ENCODE measurements around the gene FAM120AOS.

Gene FAM120AOS

DNA sequence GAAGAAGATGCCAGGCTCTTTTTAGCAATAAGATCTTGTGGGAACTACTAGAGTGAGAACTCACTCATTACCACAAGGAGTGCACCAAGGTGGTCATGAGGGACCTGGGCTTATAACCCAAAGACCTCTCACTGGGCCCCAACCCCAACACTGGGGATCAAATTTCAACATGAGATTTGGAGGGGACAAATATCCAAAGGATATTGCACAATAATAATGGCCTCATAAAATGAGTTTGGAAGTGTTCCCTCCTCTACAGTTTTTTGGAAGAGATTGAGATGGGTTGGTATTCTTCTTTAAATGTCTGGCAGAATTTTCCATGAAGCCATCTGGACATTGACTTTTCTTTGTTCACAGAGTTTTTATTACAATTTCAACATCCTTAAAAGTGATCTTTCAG lies 39.9 kb downstream of the FAM120AOS start:
- no peaks in the 10 kb centered on the region for H3K9me3 ChIP-seq (ENCODE audit: insufficient read depth, low read length)
- H3K79me2 ChIP-seq (ENCODE audit: low read length) = no peaks in the 10 kb centered on the region
- H3K27ac ChIP-seq (ENCODE audit: low read length) = no peak overlapping the region
- TF ChIP-seq, protein P1, sequence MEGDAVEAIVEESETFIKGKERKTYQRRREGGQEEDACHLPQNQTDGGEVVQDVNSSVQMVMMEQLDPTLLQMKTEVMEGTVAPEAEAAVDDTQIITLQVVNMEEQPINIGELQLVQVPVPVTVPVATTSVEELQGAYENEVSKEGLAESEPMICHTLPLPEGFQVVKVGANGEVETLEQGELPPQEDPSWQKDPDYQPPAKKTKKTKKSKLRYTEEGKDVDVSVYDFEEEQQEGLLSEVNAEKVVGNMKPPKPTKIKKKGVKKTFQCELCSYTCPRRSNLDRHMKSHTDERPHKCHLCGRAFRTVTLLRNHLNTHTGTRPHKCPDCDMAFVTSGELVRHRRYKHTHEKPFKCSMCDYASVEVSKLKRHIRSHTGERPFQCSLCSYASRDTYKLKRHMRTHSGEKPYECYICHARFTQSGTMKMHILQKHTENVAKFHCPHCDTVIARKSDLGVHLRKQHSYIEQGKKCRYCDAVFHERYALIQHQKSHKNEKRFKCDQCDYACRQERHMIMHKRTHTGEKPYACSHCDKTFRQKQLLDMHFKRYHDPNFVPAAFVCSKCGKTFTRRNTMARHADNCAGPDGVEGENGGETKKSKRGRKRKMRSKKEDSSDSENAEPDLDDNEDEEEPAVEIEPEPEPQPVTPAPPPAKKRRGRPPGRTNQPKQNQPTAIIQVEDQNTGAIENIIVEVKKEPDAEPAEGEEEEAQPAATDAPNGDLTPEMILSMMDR (IDR thresholded peaks at IDR 0.05; ENCODE audit: low read depth, low read length) = no peak
- no peak for TF ChIP-seq EZH2phosphoT487 (IDR thresholded peaks at IDR 0.05; ENCODE audit: low read depth)
- no peaks in the 10 kb centered on the region for H3K27me3 ChIP-seq (ENCODE audit: low read depth, low read length)
- no peaks in the 10 kb centered on the region for H3K4me1 ChIP-seq (ENCODE audit: low read length)
- no peaks in the 10 kb centered on the region for H3K36me3 ChIP-seq (replicated peaks; ENCODE audit: low read depth, low read length)
- no peaks in the 10 kb centered on the region for H4K20me1 ChIP-seq (ENCODE audit: insufficient read depth, low read length)
- H3K4me3 ChIP-seq (ENCODE audit: low read length) = no peak overlapping the region
- H3K4me2 ChIP-seq (ENCODE audit: low read length) = no peak overlapping the region
- H2AFZ ChIP-seq (ENCODE audit: low read depth, low read length) = no peak overlapping the region
- no peak overlapping the region for H3K9ac ChIP-seq (ENCODE audit: low read length)

DNA sequence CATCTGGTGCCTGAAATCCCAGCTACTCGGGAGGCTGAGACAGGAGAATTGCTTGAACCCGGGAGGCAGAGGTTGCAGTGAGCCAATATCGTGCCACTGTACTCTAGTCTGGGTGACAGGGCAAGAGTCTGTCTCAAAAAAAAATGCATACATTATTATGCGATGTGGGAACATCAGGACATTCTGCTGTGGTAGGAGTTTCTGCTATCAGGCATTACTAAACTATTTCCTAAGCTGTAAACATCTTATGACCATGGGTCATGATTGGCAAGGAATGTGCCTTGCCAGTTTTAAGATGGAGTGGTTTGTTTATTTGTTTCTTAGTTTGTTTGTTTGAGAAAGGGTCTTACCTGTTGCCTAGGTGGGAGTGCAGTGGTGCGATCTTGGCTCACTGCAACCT lies 47.0 kb downstream of the FAM120AOS start:
- no peak overlapping the region for H3K9ac ChIP-seq (ENCODE audit: low read length)
- H3K9me3 ChIP-seq (ENCODE audit: insufficient read depth, low read length) = no peaks in the 10 kb centered on the region
- H3K79me2 ChIP-seq (ENCODE audit: low read length) = no peaks in the 10 kb centered on the region
- no peak overlapping the region for H3K27ac ChIP-seq (ENCODE audit: low read length)
- TF ChIP-seq, protein P1 (IDR thresholded peaks at IDR 0.05; ENCODE audit: low read depth, low read length) = no peak
- TF ChIP-seq EZH2phosphoT487 (IDR thresholded peaks at IDR 0.05; ENCODE audit: low read depth) = no peak
- H3K36me3 ChIP-seq (replicated peaks; ENCODE audit: low read depth, low read length) = no peaks in the 10 kb centered on the region
- H4K20me1 ChIP-seq (ENCODE audit: insufficient read depth, low read length) = no peaks in the 10 kb centered on the region
- no peak overlapping the region for H3K4me3 ChIP-seq (ENCODE audit: low read length)
- H2AFZ ChIP-seq (ENCODE audit: low read depth, low read length) = no peak overlapping the region
- H3K4me2 ChIP-seq (ENCODE audit: low read length) = no peak overlapping the region
- peaks cover 3% of the 10 kb centered on the region; the same call in 1 of the 2 replicates for H3K27me3 ChIP-seq (ENCODE audit: low read depth, low read length)
- no peaks in the 10 kb centered on the region for H3K4me1 ChIP-seq (ENCODE audit: low read length)

DNA sequence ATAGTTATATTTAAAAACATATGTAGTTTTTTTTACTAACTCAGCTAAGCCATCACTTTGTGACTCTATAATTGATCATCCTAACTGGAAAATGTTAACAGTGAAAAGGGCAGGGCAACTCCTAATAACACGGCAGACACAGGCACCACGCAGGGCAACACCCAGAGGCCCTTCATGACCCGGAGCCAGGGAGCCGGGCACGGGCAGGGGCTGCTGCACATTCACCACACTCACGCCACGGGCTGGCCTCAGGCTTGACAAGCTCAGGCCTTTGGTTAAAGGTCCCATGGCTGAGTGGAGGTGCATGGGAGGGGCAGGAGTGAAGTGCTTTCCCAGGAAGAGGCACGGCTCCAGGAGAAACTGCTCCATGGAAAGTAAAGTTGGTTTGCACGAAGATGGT lies 54.9 kb downstream of the FAM120AOS start:
- H3K4me3 ChIP-seq (ENCODE audit: low read length) = no peak overlapping the region
- H3K27me3 ChIP-seq (ENCODE audit: low read depth, low read length) = no peaks in the 10 kb centered on the region
- H4K20me1 ChIP-seq (ENCODE audit: insufficient read depth, low read length) = no peaks in the 10 kb centered on the region
- no peaks in the 10 kb centered on the region for H3K79me2 ChIP-seq (ENCODE audit: low read length)
- no peaks in the 10 kb centered on the region for H3K4me1 ChIP-seq (ENCODE audit: low read length)
- no peaks in the 10 kb centered on the region for H3K36me3 ChIP-seq (replicated peaks; ENCODE audit: low read depth, low read length)
- H3K9ac ChIP-seq (ENCODE audit: low read length) = no peak overlapping the region
- TF ChIP-seq, protein P1 (IDR thresholded peaks at IDR 0.05; ENCODE audit: low read depth, low read length) = no peak
- no peak for TF ChIP-seq EZH2phosphoT487 (IDR thresholded peaks at IDR 0.05; ENCODE audit: low read depth)
- H3K4me2 ChIP-seq (ENCODE audit: low read length) = no peak overlapping the region
- no peaks in the 10 kb centered on the region for H3K9me3 ChIP-seq (ENCODE audit: insufficient read depth, low read length)
- no peak overlapping the region for H2AFZ ChIP-seq (ENCODE audit: low read depth, low read length)
- H3K27ac ChIP-seq (ENCODE audit: low read length) = no peak overlapping the region

DNA sequence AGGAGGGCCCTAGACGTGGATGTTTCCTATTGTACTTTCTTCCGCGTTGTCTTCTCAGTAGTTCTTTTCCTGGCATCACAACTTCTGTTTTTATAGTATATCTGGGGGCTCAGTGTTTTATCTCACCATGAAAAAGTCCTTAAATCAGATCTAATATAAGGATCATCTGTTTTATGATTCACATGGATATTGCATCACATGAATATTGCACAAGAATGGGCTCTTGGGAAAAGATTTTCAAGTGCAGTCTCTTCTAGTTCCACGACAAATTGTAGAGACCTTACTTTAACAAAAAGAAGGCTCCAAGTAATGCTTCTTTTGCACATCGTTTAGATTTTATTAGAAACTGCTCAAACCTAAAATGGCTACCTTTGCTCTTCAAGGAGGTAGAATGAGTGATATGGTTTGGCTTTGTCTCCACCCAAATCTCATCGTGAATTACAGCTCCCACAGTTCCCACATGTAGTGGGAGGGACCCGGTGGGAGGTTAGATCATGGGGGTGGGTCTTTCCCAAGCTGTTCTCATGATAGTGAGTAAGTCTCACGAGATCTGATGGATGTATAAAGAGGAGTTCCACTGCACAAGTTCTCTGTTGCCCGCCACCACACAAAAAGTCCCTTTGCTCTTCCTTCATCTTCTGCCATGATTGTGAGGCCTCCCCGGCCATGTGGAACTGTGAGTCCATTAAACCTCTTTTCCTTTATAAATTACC lies 55.6 kb downstream of the FAM120AOS start:
- Histone ChIP-seq H3K79me2 (ENCODE audit: low read length) (no peaks in the 10 kb centered on the region), H4K20me1 (ENCODE audit: insufficient read depth, low read length) (no peaks in the 10 kb centered on the region), H3K36me3 (replicated peaks; ENCODE audit: low read depth, low read length) (no peaks in the 10 kb centered on the region), H2AFZ (ENCODE audit: low read depth, low read length) (no peak overlapping the region), H3K9me3 (ENCODE audit: insufficient read depth, low read length) (no peaks in the 10 kb centered on the region), H3K4me3 (ENCODE audit: low read length) (no peak overlapping the region), H3K9ac (ENCODE audit: low read length) (no peak overlapping the region), H3K4me2 (ENCODE audit: low read length) (no peak overlapping the region), H3K4me1 (ENCODE audit: low read length) (no peaks in the 10 kb centered on the region), H3K27ac (ENCODE audit: low read length) (no peak overlapping the region), H3K27me3 (ENCODE audit: low read depth, low read length) (no peaks in the 10 kb centered on the region)
- TF ChIP-seq EZH2phosphoT487 (IDR thresholded peaks at IDR 0.05; ENCODE audit: low read depth) = no peak

All from OCI-LY3 (cell line).